Activated CD8-positive, alpha-beta memory T cell treated with anti-CD3 and anti-CD28 coated beads, Interleukin-2, amount 50 U/mL, for 1 hour (primary cell): ENCODE measurements around the gene C3.
"Not testable (repeated sequence)": the region's sequence is repeated elsewhere in the genome, so short reads cannot be mapped to it uniquely, and the experiment has no call there.

Experiments
- DNase-seq: peaks from one replicate; pipeline ENCODE4 v3.0.0-alpha.2; 2020; ENCODE audit errors: extremely low read depth

The C3 gene

GRCh38 chr19:6720369-6721137 lies at the start of gene C3:
Gene C3 (minus strand): TSS chr19:6720650. CDS start chr19:6720589, 61 bp downstream.
- no peak for DNase-seq

- no peak for DNase-seq
Observed at GRCh38 chr19:6769006-6769619, 48.7 kb upstream of the C3 start.

- no peak for DNase-seq
Observed at GRCh38 chr19:6768236-6768785, 47.9 kb upstream of the C3 start.

GRCh38 chr19:6767357-6768235 lies 47.1 kb upstream of the C3 start, which contains the start of gene SH2D3A:
Gene SH2D3A (minus strand): TSS chr19:6767435. CDS start chr19:6763748, 3,687 bp downstream.
- peak; percentile 90 for DNase-seq

- no peak for DNase-seq
Observed at GRCh38 chr19:6767081-6767356, 46.6 kb upstream of the C3 start.

GRCh38 chr19:6766357-6767080 lies 46.1 kb upstream of the C3 start:
- no peak for DNase-seq

GRCh38 chr19:6765738-6766356 lies 45.4 kb upstream of the C3 start:
- no peak for DNase-seq

- not testable (repeated sequence) for DNase-seq
Observed at GRCh38 chr19:6762253-6762797, 41.9 kb upstream of the C3 start.

- DNase-seq, result no peak
Observed at GRCh38 chr19:6761053-6761676, 40.7 kb upstream of the C3 start.

- DNase-seq, result no peak
Observed at GRCh38 chr19:6760606-6761005, 40.2 kb upstream of the C3 start.

GRCh38 chr19:6754653-6755463 lies 34.4 kb upstream of the C3 start:
- DNase-seq, result no peak

GRCh38 chr19:6754136-6754535 lies 33.7 kb upstream of the C3 start:
- DNase-seq, result no peak

GRCh38 chr19:6753178-6754031 lies 33.0 kb upstream of the C3 start:
- no peak for DNase-seq

GRCh38 chr19:6752256-6753177 lies 32.1 kb upstream of the C3 start:
- DNase-seq, result no peak

GRCh38 chr19:6751189-6751588 lies 30.7 kb upstream of the C3 start:
- DNase-seq, result no peak

GRCh38 chr19:6750062-6750461 lies 29.6 kb upstream of the C3 start:
- DNase-seq, result no peak

GRCh38 chr19:6748543-6748942 lies 28.1 kb upstream of the C3 start:
- not testable (repeated sequence) for DNase-seq
